ACC112 (cell line): Measurements from ENCODE around the gene TFPT.
A peak's percentile ranks its signal among the peaks of the same experiment; 100 is the strongest.

Experiments used
- H2AFZ ChIP-seq: fragments of 200-600 bp; sonication (generic); one replicate; pipeline ENCODE4 v1.6.0; 2017; ENCODE audit warnings: antibody characterized with exemption, low read length; ENCODE audit not compliant: unreplicated experiment
- H3K27ac ChIP-seq: fragments of 200-600 bp; sonication (generic); 2 replicates; pipeline ENCODE4 v1.5.1; 2014; ENCODE audit warnings: low read depth, mild to moderate bottlenecking, antibody characterized with exemption, low read length, moderate library complexity
- H3K27me3 ChIP-seq: fragments of 200-600 bp; sonication (generic); 2 replicates; pipeline ENCODE4 v1.6.1; 2014; ENCODE audit warnings: mild to moderate bottlenecking, antibody characterized with exemption, low read length, moderate library complexity, mixed read lengths; ENCODE audit not compliant: insufficient read depth
- H3K36me3 ChIP-seq: fragments of 200-600 bp; sonication (generic); 2 replicates; pipeline ENCODE4 v1.6.1; 2016; ENCODE audit warnings: mild to moderate bottlenecking, antibody characterized with exemption, low read length, moderate library complexity, mixed read lengths; ENCODE audit not compliant: insufficient read depth
- H3K4me1 ChIP-seq: fragments of 200-600 bp; sonication (generic); one replicate; pipeline ENCODE4 v1.6.1; 2016; ENCODE audit warnings: low read length, mixed read lengths; ENCODE audit not compliant: insufficient read depth, unreplicated experiment, control insufficient read depth
- H3K4me3 ChIP-seq: fragments of 200-600 bp; sonication (generic); 2 replicates; pipeline ENCODE4 v1.5.1; 2014; ENCODE audit warnings: mild to moderate bottlenecking, low read depth, low read length
- H3K79me2 ChIP-seq: fragments of 200-600 bp; sonication (generic); one replicate; pipeline ENCODE4 v1.6.0; 2016; ENCODE audit warnings: low read length; ENCODE audit not compliant: control insufficient read depth, unreplicated experiment, insufficient read depth

The TFPT gene, protein sequence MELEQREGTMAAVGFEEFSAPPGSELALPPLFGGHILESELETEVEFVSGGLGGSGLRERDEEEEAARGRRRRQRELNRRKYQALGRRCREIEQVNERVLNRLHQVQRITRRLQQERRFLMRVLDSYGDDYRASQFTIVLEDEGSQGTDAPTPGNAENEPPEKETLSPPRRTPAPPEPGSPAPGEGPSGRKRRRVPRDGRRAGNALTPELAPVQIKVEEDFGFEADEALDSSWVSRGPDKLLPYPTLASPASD

DNA sequence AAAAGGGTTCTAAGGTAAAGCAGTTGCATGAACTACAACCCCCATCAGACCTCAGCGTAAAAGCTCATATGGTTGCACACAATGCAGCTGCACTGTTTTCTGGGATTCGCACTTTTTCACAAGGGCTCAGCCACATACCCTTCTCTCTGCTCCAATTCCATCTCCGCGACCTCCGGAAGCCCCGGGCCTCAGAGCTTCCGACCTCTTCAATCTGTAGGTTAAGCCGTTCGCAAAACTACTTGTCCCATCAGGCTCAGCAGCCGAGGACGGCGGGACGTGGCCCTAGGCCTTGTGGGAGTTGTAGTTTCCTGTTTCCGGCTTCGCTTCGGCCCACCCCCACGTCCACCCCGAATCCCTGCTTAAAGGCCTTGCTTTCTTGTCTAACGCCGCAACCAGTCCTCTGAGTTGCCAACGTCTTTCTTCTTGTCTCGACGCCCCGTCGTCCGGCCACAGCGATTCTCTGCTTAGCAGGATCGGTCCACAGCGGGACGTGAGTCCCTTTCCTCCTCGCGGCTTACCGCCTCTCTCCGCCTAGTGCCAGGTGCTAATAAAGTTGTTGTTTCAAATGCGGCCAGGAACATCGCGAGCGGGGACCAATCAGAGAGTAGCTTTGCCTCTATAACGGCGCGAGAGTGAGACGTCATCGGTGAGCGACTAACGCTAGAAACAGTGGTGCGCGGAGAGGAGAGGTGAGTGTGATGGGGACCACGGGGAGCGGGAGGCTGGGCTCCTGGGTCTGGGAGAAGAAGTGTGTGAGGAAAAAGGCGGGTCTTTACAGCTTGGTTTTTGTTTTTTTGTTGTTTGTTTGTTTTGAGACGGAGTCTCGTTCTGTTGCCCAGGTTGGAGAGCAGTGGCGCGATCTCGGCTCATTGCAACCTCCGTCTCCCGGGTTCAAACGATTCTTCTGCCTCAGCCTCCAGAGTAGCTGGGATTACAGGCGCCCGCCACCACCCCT lies at the start of gene TFPT, which contains the start of gene PRPF31:
TFPT (minus strand) TSS at position 549 of the 955 bp plus-strand sequence; CDS start at position 161, 388 bp downstream.
PRPF31 (plus strand) TSS at position 646 of the 955 bp plus-strand sequence. CDS start 2,525 bp downstream, outside the sequence.
- Histone ChIP-seq H3K79me2 (peaks cover 15% of the 10 kb centered on the region), H3K27me3 (no peaks in the 10 kb centered on the region), H3K4me1 (no peaks in the 10 kb centered on the region), H3K36me3 (no peaks in the 10 kb centered on the region), H2AFZ (peak within 1 kb of the TSS; percentile 82), H3K27ac (peak within 1 kb of the TSS; percentile 75), H3K4me3 (peak within 1 kb of the TSS; percentile 90)

DNA sequence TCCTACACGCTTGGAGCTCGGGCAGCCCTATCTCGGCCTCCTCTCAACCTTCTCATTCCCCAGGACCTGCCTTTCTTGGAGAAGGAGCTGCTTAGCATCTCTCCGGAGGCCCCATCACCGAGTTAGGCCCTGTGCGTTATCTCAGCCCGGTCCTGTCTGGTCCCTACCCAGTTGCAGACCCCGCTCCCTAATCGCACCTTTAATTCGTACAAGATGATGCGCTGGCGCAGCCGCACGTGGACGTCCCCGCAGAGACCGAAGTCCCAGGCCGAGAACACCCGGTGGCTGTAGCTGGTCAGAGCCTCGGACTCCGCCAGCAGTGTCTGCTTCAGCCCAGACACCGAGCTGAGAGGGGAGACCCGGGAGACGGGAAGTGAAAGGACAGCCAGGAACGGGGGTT lies 49.8 kb upstream of the TFPT start:
- Histone ChIP-seq H3K4me1 (peaks cover 6% of the 10 kb centered on the region), H3K36me3 (no peaks in the 10 kb centered on the region), H3K27ac (no peak overlapping the region), H3K79me2 (no peaks in the 10 kb centered on the region), H3K4me3 (no peak overlapping the region), H3K27me3 (peaks cover 7% of the 10 kb centered on the region; the same call in 1 of the 2 replicates), H2AFZ (no peak overlapping the region)

DNA sequence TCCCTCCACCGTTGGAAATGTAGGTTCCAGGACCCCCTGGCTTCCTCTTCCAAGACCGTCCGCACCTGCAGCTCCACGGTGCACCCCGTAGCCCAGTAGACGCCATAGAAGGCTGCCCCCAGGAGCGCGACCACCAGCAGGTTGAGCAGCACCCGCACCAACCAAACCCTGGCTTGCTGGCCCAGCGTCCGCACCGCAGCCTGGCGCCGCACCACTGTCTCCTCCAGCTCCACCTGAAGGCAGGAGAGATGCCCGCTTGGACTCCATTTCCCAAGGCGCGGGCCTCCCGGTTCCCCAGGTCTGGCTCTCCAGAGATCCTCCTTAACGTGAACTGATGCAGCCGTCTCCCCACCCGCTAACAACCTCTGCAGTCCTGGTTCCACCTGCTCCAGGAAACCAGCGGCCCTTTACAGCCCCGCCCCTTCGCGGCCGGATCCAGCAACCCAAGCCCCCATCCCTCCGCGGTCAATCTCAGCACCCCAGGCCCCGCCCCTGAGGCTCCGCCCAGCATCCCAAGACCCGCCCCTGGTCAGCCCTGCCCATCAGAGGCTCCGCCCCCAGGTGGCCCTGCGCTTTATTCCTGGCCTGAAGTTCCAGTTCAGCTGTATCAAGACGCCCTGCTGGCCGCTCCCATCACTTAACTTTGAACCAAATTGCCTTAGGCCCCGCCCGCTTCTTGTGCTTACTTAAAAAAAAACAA lies 49.1 kb upstream of the TFPT start:
- Histone ChIP-seq H3K36me3 (no peaks in the 10 kb centered on the region), H3K27ac (no peak overlapping the region), H3K79me2 (no peaks in the 10 kb centered on the region), H2AFZ (no peak overlapping the region), H3K27me3 (peaks cover 7% of the 10 kb centered on the region; the same call in 1 of the 2 replicates), H3K4me1 (peaks cover 6% of the 10 kb centered on the region), H3K4me3 (no peak overlapping the region)

DNA sequence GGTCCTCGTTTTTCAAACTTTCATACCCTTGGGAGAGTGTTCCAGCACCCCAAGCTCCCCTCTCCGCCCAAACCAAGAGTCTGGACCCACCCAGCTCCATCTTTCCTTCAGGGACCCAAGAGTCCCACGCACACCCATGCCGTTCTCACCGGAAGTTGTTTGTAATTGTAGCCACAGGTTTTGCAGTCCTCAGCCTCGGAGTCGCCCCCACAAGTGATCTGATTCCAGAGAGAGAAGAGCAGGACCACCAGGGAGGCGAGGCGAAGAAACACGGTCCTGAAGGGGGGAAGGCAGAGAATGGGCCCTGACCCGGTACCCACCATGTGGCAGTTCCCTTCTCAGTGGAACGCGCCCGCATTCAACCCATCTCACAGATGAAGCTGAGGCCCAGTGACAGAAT lies 47.4 kb upstream of the TFPT start:
- H3K36me3 ChIP-seq: no peaks in the 10 kb centered on the region
- H3K4me3 ChIP-seq: peak overlapping the region; percentile 58; the same call in 1 of the 2 replicates
- peaks cover 3% of the 10 kb centered on the region for H3K79me2 ChIP-seq
- no peak overlapping the region for H2AFZ ChIP-seq
- H3K27me3 ChIP-seq: peaks cover 7% of the 10 kb centered on the region; the same call in 1 of the 2 replicates
- H3K27ac ChIP-seq: no peak overlapping the region
- H3K4me1 ChIP-seq: peaks cover 11% of the 10 kb centered on the region

DNA sequence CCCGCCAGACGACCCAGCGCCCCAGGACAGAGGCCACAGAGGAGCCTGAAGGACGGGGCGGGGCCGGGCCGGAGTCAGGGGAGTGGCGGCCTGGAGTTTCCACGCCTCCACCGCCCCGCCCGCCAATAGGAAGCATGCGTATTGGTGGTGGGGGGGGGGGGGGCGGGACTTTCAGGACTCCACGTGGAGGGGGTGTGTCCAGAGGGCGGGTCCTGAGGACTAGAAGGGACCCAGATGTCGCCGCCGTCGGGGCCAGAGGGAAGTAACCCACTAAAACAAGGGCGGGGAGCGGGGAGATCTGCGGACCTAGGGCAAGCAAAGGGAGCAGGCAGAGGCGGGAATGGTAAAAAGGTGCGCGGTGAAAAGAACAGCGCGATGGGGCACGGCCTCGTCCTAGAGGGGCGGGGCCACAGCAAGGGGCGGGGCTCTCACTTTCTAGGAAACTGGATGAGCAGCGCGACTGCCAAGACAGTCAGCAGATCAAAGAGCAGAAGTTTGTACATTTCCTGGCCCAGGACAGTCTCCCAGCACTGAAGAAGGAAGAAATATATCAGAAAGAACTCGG lies 46.9 kb upstream of the TFPT start:
- no peak overlapping the region for H3K27ac ChIP-seq
- H3K4me1 ChIP-seq: peaks cover 11% of the 10 kb centered on the region
- H3K27me3 ChIP-seq: peaks cover 7% of the 10 kb centered on the region; the same call in 1 of the 2 replicates
- H3K4me3 ChIP-seq: peak overlapping the region; percentile 58; the same call in 1 of the 2 replicates
- no peak overlapping the region for H2AFZ ChIP-seq
- peaks cover 3% of the 10 kb centered on the region for H3K79me2 ChIP-seq
- H3K36me3 ChIP-seq: no peaks in the 10 kb centered on the region

DNA sequence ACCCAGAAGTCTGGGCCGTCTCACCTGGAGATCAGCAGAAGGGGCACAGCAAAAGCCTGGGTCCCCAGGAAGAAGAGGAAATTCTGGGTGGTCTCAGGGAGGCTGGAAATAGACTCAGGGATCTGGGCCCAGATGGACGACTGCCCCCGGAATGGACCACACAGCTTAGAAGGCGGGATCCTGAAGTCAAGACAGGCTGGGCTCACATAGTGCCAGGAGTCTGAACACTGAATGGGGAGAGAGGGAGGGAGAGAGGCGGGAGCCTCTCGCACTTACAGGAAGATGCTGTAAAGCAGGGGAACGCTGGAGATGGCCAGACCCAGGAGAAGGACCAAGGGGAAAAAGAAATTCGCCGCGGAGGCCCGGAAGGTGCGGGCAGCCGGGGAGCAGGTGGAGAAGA lies 45.4 kb upstream of the TFPT start:
- Histone ChIP-seq H2AFZ (no peak overlapping the region), H3K4me3 (peak overlapping the region; percentile 86), H3K4me1 (peaks cover 11% of the 10 kb centered on the region), H3K79me2 (peaks cover 3% of the 10 kb centered on the region), H3K27me3 (peaks cover 7% of the 10 kb centered on the region; the same call in 1 of the 2 replicates), H3K27ac (peak overlapping the region; percentile 78; the same call in 1 of the 2 replicates), H3K36me3 (no peaks in the 10 kb centered on the region)

DNA sequence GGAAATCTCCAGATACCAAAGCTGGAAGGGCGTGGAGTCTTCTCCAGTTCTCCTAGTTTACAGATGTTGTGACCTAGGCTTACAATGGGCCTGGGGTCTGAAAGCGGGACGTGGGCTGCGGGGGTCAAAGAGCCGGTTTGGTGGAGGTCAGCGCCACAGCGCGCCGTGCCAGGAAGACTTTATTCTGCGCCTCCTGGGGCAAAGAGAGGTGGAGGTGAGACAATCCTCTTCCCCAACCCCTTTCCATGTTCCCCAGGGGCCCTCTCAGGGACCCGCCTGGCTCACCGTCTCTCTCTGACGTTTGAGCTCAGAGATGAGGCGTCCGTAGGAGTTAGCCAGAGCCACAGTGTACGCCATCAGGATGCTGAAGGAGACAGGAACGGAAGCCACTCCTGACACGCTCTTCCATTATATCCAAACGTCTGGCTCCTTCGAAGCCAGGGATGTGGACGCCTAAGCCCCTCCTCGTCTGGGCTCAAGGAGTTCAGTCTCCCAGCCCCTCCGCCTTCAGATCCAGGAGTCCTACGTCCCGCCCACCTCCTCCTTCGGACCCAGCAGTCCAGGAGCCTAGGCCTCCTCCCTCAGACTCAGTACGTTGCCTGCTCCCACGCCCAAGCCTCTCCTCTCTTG lies 44.8 kb upstream of the TFPT start:
- Histone ChIP-seq H3K27me3 (peaks cover 7% of the 10 kb centered on the region; the same call in 1 of the 2 replicates), H3K79me2 (peaks cover 3% of the 10 kb centered on the region), H2AFZ (peak overlapping the region; percentile 74), H3K4me3 (peak overlapping the region; percentile 86), H3K36me3 (no peaks in the 10 kb centered on the region), H3K4me1 (peaks cover 11% of the 10 kb centered on the region), H3K27ac (peak overlapping the region; percentile 78)

DNA sequence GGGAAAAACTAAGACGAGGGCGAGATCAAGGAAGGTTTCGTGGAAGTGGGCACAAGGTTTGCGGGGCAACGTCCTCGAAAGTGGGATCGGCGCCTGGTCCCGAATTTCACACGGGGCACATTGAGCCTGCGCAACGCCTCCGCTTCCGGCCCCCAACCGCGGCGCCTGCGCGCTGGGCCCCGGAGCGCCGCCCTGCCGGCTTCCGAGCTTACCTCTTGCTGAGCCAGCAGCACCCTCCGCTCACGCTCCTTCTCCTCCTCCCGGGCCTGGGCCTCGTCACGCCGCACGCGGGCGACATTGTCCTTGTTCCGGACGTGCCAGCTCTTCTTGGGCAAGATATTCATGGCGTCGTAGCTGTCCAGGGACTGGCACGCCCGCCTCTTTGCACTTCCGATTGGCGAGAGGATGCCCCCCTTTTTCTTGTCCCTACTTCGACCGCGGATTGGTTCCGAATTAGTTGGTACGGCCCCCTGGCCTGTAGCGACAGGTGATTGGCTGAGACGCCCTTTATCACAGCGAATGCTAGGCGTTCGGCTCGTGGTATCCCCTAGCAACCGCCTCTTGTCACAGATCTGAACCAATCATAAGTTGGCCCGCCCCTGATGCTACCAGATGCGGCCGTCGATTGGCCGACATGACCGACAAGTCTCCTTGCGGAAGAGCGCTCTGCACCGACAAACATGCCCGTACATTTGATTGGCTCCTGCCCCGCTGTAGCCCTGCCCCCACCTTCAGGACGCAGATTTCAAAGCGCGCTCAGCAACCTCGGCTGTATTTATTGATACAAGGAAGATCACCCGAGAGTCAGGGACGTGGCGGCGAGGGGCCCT lies 44.1 kb upstream of the TFPT start, which contains the start of gene LENG1:
LENG1 (minus strand) TSS at position 370 of the 830 bp plus-strand sequence; CDS start at position 344, 26 bp downstream.
- peaks cover 3% of the 10 kb centered on the region for H3K79me2 ChIP-seq
- peaks cover 5% of the 10 kb centered on the region; the same call in 1 of the 2 replicates for H3K27me3 ChIP-seq
- H3K4me1 ChIP-seq: peaks cover 11% of the 10 kb centered on the region
- peak within 1 kb of the TSS; percentile 87 for H3K27ac ChIP-seq
- peak within 1 kb of the TSS; percentile 97 for H3K4me3 ChIP-seq
- no peaks in the 10 kb centered on the region; the same call in 1 of the 2 replicates for H3K36me3 ChIP-seq
- peak within 1 kb of the TSS; percentile 74 for H2AFZ ChIP-seq

DNA sequence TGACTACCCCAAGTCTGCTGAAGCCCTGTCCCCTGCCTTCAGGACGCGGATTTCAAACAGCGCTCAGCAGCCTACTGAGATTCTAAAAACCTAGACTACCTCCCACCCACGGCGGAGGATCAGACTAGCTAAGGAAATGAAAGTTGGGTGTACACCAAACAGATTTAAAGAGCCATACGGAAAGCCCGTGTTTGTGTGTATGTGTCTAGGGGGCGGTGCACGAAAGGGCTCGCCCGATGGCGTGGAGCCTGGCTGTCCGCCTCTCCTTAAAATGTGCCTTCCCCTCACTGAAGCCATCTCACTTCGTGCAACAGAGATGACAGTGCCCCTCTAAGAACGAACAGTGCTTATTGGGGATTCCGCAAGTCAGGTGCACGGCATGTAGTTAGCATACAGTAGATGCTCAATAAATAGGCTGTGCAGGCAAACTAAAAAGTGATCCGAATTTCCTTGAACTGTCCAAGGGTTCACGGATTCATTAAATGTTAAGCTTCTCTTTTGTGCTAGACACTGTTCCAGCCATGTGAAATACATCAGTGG lies 43.4 kb upstream of the TFPT start:
- Histone ChIP-seq H2AFZ (peak overlapping the region; percentile 51), H3K79me2 (peaks cover 3% of the 10 kb centered on the region), H3K4me1 (peaks cover 11% of the 10 kb centered on the region), H3K27ac (peak overlapping the region; percentile 87), H3K4me3 (peak overlapping the region; percentile 97), H3K36me3 (no peaks in the 10 kb centered on the region; the same call in 1 of the 2 replicates), H3K27me3 (no peaks in the 10 kb centered on the region)
